Transverse colon (tissue), 4 donors: ENCODE data around the gene PCSK5. TPM values are rescaled to one million over a fixed set of nuclear protein-coding genes. Genes with fewer than 3 reads are reported as not detected.

Experiments
- DNase-seq: peaks from one replicate; pipeline ENCODE4 v3.0.0-alpha.2; 2019
- H3K27ac ChIP-seq, 4 donors: fragments of 200-600 bp; sonication (generic); 2 replicates each; pipeline ENCODE4 v1.5.1; 2016 to 2018; ENCODE audit warnings: inconsistent platforms in 4 of 4
- H3K27me3 ChIP-seq: fragments of 200-600 bp; sonication (generic); 2 replicates; pipeline ENCODE4 v1.5.1; 2017; ENCODE audit warnings: inconsistent platforms
- H3K36me3 ChIP-seq, 4 donors: fragments of 200-600 bp; sonication (generic); 2 replicates each; pipeline ENCODE4 v1.5.1; 2017 to 2019; ENCODE audit warnings: inconsistent platforms in 4 of 4
- H3K4me1 ChIP-seq, 4 donors: fragments of 200-600 bp; sonication (generic); 2 replicates each; pipeline ENCODE4 v1.5.1; 2017 to 2020; ENCODE audit warnings: inconsistent platforms in 4 of 4
- H3K4me3 ChIP-seq, 4 donors: fragments of 200-600 bp; sonication (generic); 1 replicate in 1 of 4; 2 replicates in 3 of 4; pipeline versions ENCODE4 v1.5.1 to v1.6.1; 2017 to 2019; ENCODE audit warnings: inconsistent platforms in 4 of 4
- H3K9me3 ChIP-seq, 2 donors: fragments of 200-600 bp; sonication (generic); 2 replicates each; pipeline ENCODE4 v1.5.1; 2017 to 2019; ENCODE audit warnings: inconsistent platforms in 2 of 2
- CTCF ChIP-seq, 5 experiments: fragments of 200-600 bp in 3 of 5; fragments of 450-650 bp in 2 of 5; sonication (generic) in 3 of 5; IDR thresholded peaks; 1 replicate in 2 of 5; 2 replicates in 3 of 5; pipeline ENCODE4 v1.5.1; 2016 to 2017; ENCODE audit warnings: antibody characterized with exemption in 5 of 5, inconsistent platforms in 3 of 5, mild to moderate bottlenecking in 2 of 5, moderate library complexity in 1 of 5
- EP300 ChIP-seq: sonication (generic); formaldehyde crosslinking; IDR thresholded peaks from one replicate; pipeline ENCODE4 v1.6.1; 2017; ENCODE audit warnings: antibody characterized with exemption, low read depth
- POLR2A ChIP-seq: fragments of 450-650 bp; IDR thresholded peaks from one replicate; pipeline ENCODE4 v1.6.1; 2016; ENCODE audit warnings: antibody characterized with exemption, mild to moderate bottlenecking, moderate library complexity
- POLR2AphosphoS5 ChIP-seq, 3 donors: sonication (generic); formaldehyde crosslinking; IDR thresholded peaks; one replicate each; pipeline ENCODE4 v1.6.1; 2016; ENCODE audit warnings: antibody characterized with exemption in 3 of 3
- WGBS, 2 donors: methylation state at CpG; one replicate each; pipeline ENCODE4 v1.1.5; 2018; ENCODE audit warnings: low coverage in 1 of 2; 5-methylcytosine and 5-hydroxymethylcytosine counted together
- in situ Hi-C, 4 donors: fragments of 200-750 bp; cut with MboI; loops; one replicate each; pipeline versions ENCODE4 v1.15.0 to v1.15.1; 2017; ENCODE audit warnings: low sequenced_read_pairs in 3 of 4, low pct_ligation_motif_present in 1 of 4, low pct_unique_long_range_greater_than_20kb in 1 of 4
- intact Hi-C: fragments of 100-400 bp; cut with DNase I; formaldehyde crosslinking; loops from one replicate; pipeline ENCODE4 v1.15.1; 2023; ENCODE audit warnings: low total_unique reads
- total RNA-seq, 4 donors: library from RNA; depleted of rRNA; stranded (reverse); fragments of >200 nt; gene quantifications; one replicate each; pipeline ENCODE4 v1.1.0, GENCODE V29; 2016

The PCSK5 gene
- total RNA-seq, 4 donors from 2014 or later = 110 to 248 (median 127) TPM

DNA sequence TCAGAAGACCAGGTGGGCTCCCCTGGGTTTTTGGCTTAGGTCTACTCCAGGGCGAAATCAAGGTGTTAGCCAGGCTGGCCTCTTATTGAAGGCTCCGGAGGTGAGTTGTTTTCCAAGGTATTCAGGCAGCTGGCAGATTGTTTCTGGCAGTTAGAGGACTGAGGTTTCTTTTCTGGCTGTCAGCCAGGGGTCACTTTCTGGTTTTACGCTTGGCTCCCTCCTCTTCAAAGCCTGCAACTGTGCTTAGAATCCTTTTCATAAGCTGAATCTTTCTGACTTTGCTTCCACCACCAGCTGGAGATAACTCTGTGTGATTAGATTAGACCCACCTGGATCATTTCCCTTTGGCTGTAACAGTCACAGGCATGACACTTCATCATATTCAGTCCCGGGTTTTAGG is 479.1 kb downstream of the PCSK5 start:
- WGBS, 2 donors = 40 to 43% methylated on average over 3 to 4 of the region's 4 CpGs

DNA sequence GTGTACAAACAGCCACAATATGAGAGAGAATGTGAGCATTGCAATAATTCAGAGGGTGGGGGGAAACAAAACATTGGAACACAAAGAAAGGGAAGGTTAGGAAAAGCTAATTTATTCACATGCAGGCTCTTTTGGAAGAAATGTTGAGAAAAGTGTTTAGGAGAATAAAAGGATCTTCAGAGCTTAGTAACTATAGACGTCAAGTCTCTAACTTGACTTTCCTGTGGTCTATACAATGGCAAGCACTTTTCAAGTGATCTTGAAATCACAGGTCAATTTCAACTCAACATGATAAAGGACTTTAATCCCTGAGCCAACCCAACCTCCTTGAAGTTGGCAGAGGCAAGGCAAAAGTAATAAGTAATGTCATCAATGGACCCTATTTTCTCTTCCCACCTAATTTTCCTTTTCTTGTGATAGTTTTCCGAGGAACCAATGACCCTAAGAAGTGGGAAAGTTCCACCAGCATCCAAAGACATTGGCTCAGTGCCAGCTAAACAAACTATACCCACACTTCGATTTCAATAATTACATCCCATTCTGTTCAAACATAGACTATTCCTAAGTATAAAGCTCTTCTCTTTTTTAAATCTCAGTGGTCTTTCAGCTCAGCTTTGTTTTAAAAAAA is 480.0 kb downstream of the PCSK5 start:
- no peaks in the 10 kb centered on the region for H3K27me3 ChIP-seq
- no peak for TF ChIP-seq POLR2A
- no peak for TF ChIP-seq CTCF (IDR thresholded peaks at IDR 0.05)
- TF ChIP-seq POLR2AphosphoS5 (IDR thresholded peaks at IDR 0.05) = no peak
- TF ChIP-seq EP300 = no peak
- H3K9me3 ChIP-seq = no peaks in the 10 kb centered on the region
- H3K27ac ChIP-seq = peak overlapping the region in 1 of 4 donors; percentile 6
- intact Hi-C loops (no loop called here), in situ Hi-C loops (no loop called here)
- WGBS, 2 donors = 68 to 76% methylated on average over 3 of the region's 3 CpGs
- DNase-seq = no peak
- no peaks in the 10 kb centered on the region for H3K36me3 ChIP-seq
- H3K4me3 ChIP-seq = no peak overlapping the region
- peaks cover 20 to 60% (median 45%) of the 10 kb centered on the region in 4 donors for H3K4me1 ChIP-seq

More for the DNA sequence above, 479.1 kb downstream of the PCSK5 start:
- Histone ChIP-seq H3K4me3 (no peak overlapping the region), H3K27me3 (no peaks in the 10 kb centered on the region), H3K9me3 (no peaks in the 10 kb centered on the region), H3K36me3 (no peaks in the 10 kb centered on the region), H3K4me1 (peaks cover 14 to 51% (median 36%) of the 10 kb centered on the region in 4 donors), H3K27ac (peak overlapping the region; percentile 4 to 38 (median 22))
- TF ChIP-seq EP300 (no peak), POLR2AphosphoS5 (IDR thresholded peaks at IDR 0.05) (no peak), CTCF (IDR thresholded peaks at IDR 0.05) (no peak), POLR2A (no peak)
- peak; percentile 49 for DNase-seq
- intact Hi-C loops (no loop called here), in situ Hi-C loops (no loop called here)

DNA sequence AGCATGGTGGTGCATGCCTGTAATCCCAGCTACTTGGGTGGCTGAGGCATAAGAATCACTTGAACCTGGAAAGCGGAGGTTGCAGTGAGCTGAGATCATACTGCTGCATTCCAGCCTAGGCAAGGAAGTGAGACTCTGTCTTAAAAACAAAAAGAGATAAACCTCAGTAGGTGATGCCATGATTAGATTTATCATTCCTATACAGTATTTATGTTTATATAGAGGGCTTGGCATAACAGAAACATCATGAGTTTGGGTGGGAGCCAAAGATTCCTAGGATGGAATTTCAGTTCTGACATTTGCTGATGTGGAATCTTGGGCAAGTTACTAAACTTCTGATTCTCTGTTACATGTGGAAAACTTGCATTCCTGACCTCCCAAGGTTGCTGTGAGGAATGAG is 481.4 kb downstream of the PCSK5 start:
- H3K27ac ChIP-seq = peak overlapping the region; percentile 69 to 84 (median 76)
- in situ Hi-C loops = no loop called here
- H3K4me1 ChIP-seq = peaks cover 20 to 65% (median 48%) of the 10 kb centered on the region in 4 donors
- no peak for TF ChIP-seq POLR2AphosphoS5 (IDR thresholded peaks at IDR 0.05)
- TF ChIP-seq POLR2A = no peak
- TF ChIP-seq EP300 = no peak
- TF ChIP-seq CTCF (IDR thresholded peaks at IDR 0.05) = no peak
- H3K9me3 ChIP-seq = no peaks in the 10 kb centered on the region
- H3K36me3 ChIP-seq = no peaks in the 10 kb centered on the region
- H3K27me3 ChIP-seq = no peaks in the 10 kb centered on the region
- intact Hi-C loops = no loop called here
- 65% methylated on average over 1 of the region's 1 CpG; no CpG with 5 or more reads in 1 of the 2 donors for WGBS, 2 donors
- H3K4me3 ChIP-seq = no peak overlapping the region
- no peak for DNase-seq

- in situ Hi-C loops = no loop called here
- no peak for TF ChIP-seq POLR2A
- TF ChIP-seq POLR2AphosphoS5 (IDR thresholded peaks at IDR 0.05) = no peak
- TF ChIP-seq CTCF (IDR thresholded peaks at IDR 0.05) = no peak
- no peak for TF ChIP-seq EP300
- peak overlapping the region; percentile 69 to 84 (median 76) for H3K27ac ChIP-seq
- H3K27me3 ChIP-seq = no peaks in the 10 kb centered on the region
- intact Hi-C loops = no loop called here
- H3K4me3 ChIP-seq = no peak overlapping the region
- no peaks in the 10 kb centered on the region for H3K36me3 ChIP-seq
- H3K4me1 ChIP-seq = peaks cover 20 to 65% (median 48%) of the 10 kb centered on the region in 4 donors
- no peak for DNase-seq
- H3K9me3 ChIP-seq = no peaks in the 10 kb centered on the region
Measured at GRCh38 chr9:76372336-76372735, 481.9 kb downstream of the PCSK5 start.
